PC-3 (cell line): ENCODE data around the gene SBK1.

Experiments
- CTCF ChIP-seq: fragments of 300-600 bp; sonication (generic); conservative IDR thresholded peaks from 2 replicates; pipeline ENCODE4 v1.5.1; 2017; ENCODE audit warnings: antibody characterized with exemption, low read depth, mild to moderate bottlenecking, low read length
- EZH2 ChIP-seq: fragments of 300-600 bp; sonication (generic); IDR thresholded peaks from one replicate; pipeline ENCODE4 v1.6.1; 2017; ENCODE audit warnings: antibody characterized with exemption, mild to moderate bottlenecking, low read length; ENCODE audit not compliant: unreplicated experiment
- EZH2phosphoT487 ChIP-seq: fragments of 300-600 bp; sonication (generic); IDR thresholded peaks from 2 replicates; pipeline ENCODE4 v1.6.1; 2018; ENCODE audit warnings: mild to moderate bottlenecking, antibody characterized with exemption, low read length, borderline replicate concordance

GRCh38 chr16:28289048-28289447 lies 3.3 kb upstream of the SBK1 start:
- TF ChIP-seq CTCF: no peak
- no peak for TF ChIP-seq EZH2phosphoT487
- no peak for TF ChIP-seq EZH2
